ENCODE measurements around the gene CMC2.

The CMC2 gene

GRCh38 chr16:81006813-81007695 lies at the start of gene CMC2, which contains the start of gene CENPN:
Gene CMC2 (minus strand): TSS chr16:81006885. CDS start chr16:80997394, 9,491 bp downstream.
Gene CENPN (plus strand): TSS chr16:81007214. CDS start chr16:81011940, 4,726 bp downstream.
- DNase-seq, result peak; percentile 96

GRCh38 chr16:81053761-81054160 lies 47.1 kb upstream of the CMC2 start:
- no peak for DNase-seq

- no peak for DNase-seq
Observed at GRCh38 chr16:81042821-81043220, 36.1 kb upstream of the CMC2 start.

- no peak for DNase-seq
Observed at GRCh38 chr16:81041696-81042095, 35.0 kb upstream of the CMC2 start.

- DNase-seq, result no peak
Observed at GRCh38 chr16:81040842-81041241, 34.2 kb upstream of the CMC2 start.

- no peak for DNase-seq
Observed at GRCh38 chr16:81040131-81040530, 33.4 kb upstream of the CMC2 start.

GRCh38 chr16:81036751-81037350 lies 30.2 kb upstream of the CMC2 start:
- no peak for DNase-seq

GRCh38 chr16:81035975-81036750 lies 29.5 kb upstream of the CMC2 start:
- DNase-seq, result peak; percentile 18

GRCh38 chr16:81035398-81035974 lies 28.8 kb upstream of the CMC2 start, which contains the start of gene ATMIN:
Gene ATMIN (plus strand): TSS chr16:81035842. CDS start chr16:81035871, 29 bp downstream.
- peak; percentile 88 for DNase-seq

GRCh38 chr16:81029930-81030604 lies 23.4 kb upstream of the CMC2 start:
- DNase-seq, result no peak

GRCh38 chr16:81026429-81026828 lies 19.7 kb upstream of the CMC2 start:
- no peak for DNase-seq

- DNase-seq, result no peak
Observed at GRCh38 chr16:81018496-81018895, 11.8 kb upstream of the CMC2 start.

- DNase-seq, result no peak
Observed at GRCh38 chr16:81014672-81015071, 8.0 kb upstream of the CMC2 start.

- no peak for DNase-seq
Observed at GRCh38 chr16:81012974-81013373, 6.3 kb upstream of the CMC2 start.

- DNase-seq, result no peak
Observed at GRCh38 chr16:81008505-81008789, 1.8 kb upstream of the CMC2 start.

GRCh38 chr16:81006211-81006812 lies 373 bp downstream of the CMC2 start:
- peak; percentile 67 for DNase-seq

- peak; percentile 12 for DNase-seq
Observed at GRCh38 chr16:81005610-81006161, 999 bp downstream of the CMC2 start.

GRCh38 chr16:81004646-81005353 lies 1.9 kb downstream of the CMC2 start:
- peak; percentile 71 for DNase-seq

GRCh38 chr16:81003610-81004460 lies 2.9 kb downstream of the CMC2 start:
- no peak for DNase-seq

GRCh38 chr16:81003064-81003463 lies 3.6 kb downstream of the CMC2 start:
- no peak for DNase-seq

Measured in NCI-H82 (cell line).